Parathyroid adenoma (tissue), 2 donors: Measurements from ENCODE around the gene CACNG6.

ENCODE experiments used
- H2AFZ ChIP-seq: fragments of 300-600 bp; sonication (generic); one replicate; pipeline ENCODE4 v1.7.0; 2017; ENCODE audit warnings: antibody characterized with exemption, mild to moderate bottlenecking
- H3K27ac ChIP-seq: fragments of 300-600 bp; sonication (generic); one replicate; pipeline ENCODE4 v1.7.0; 2017
- H3K27me3 ChIP-seq: fragments of 300-600 bp; sonication (generic); one replicate; pipeline ENCODE4 v1.7.0; 2017; ENCODE audit warnings: low read length; ENCODE audit not compliant: control insufficient read depth, insufficient read depth
- H3K36me3 ChIP-seq: fragments of 300-600 bp; sonication (generic); one replicate; pipeline ENCODE4 v1.7.0; 2017; ENCODE audit warnings: low read length; ENCODE audit not compliant: control insufficient read depth, insufficient read depth
- H3K4me1 ChIP-seq: fragments of 300-600 bp; sonication (generic); one replicate; pipeline ENCODE4 v1.7.0; 2017; ENCODE audit warnings: control low read depth
- H3K4me2 ChIP-seq: fragments of 300-600 bp; sonication (generic); one replicate; pipeline ENCODE4 v1.7.0; 2017; ENCODE audit warnings: low read length
- H3K4me3 ChIP-seq: fragments of 300-600 bp; sonication (generic); one replicate; pipeline ENCODE4 v1.7.0; 2017; ENCODE audit warnings: low read depth, low read length
- H3K79me2 ChIP-seq: fragments of 300-600 bp; sonication (generic); one replicate; pipeline ENCODE4 v1.7.0; 2017; ENCODE audit warnings: control low read depth
- H3K9ac ChIP-seq: fragments of 300-600 bp; sonication (generic); one replicate; pipeline ENCODE4 v1.7.0; 2017; ENCODE audit warnings: mild to moderate bottlenecking
- H3K9me3 ChIP-seq: fragments of 300-600 bp; sonication (generic); one replicate; pipeline ENCODE4 v1.7.0; 2017; ENCODE audit warnings: low read length; ENCODE audit not compliant: control insufficient read depth
- CTCF ChIP-seq: fragments of 300-600 bp; sonication (generic); IDR thresholded peaks from one replicate; pipeline ENCODE4 v1.7.0; 2017; ENCODE audit warnings: antibody characterized with exemption, mild to moderate bottlenecking
- donor health status: primary hyperparathyroidism.

Gene CACNG6

GRCh38 chr19:53951947-53952346 lies 39.5 kb upstream of the CACNG6 start:
- no peaks in the 10 kb centered on the region for H3K4me1 ChIP-seq
- H3K4me3 ChIP-seq, result no peak overlapping the region
- H3K36me3 ChIP-seq, result no peaks in the 10 kb centered on the region
- no peak overlapping the region for H3K9ac ChIP-seq
- H2AFZ ChIP-seq, result no peak overlapping the region
- no peaks in the 10 kb centered on the region for H3K27me3 ChIP-seq
- no peak overlapping the region for H3K27ac ChIP-seq
- TF ChIP-seq CTCF, result no peak
- H3K79me2 ChIP-seq, result no peaks in the 10 kb centered on the region
- H3K4me2 ChIP-seq, result no peak overlapping the region
- H3K9me3 ChIP-seq, result no peaks in the 10 kb centered on the region

- Histone ChIP-seq H3K4me2 (no peak overlapping the region), H3K9me3 (no peaks in the 10 kb centered on the region), H3K79me2 (no peaks in the 10 kb centered on the region), H3K4me3 (no peak overlapping the region), H3K4me1 (peaks cover 2% of the 10 kb centered on the region), H3K9ac (no peak overlapping the region), H3K27ac (no peak overlapping the region), H2AFZ (no peak overlapping the region), H3K27me3 (no peaks in the 10 kb centered on the region), H3K36me3 (no peaks in the 10 kb centered on the region)
- no peak for TF ChIP-seq CTCF
Measured at GRCh38 chr19:53953383-53953782, 38.1 kb upstream of the CACNG6 start.

- TF ChIP-seq CTCF, result no peak
- Histone ChIP-seq H3K36me3 (no peaks in the 10 kb centered on the region), H3K4me3 (no peak overlapping the region), H3K9ac (no peak overlapping the region), H3K9me3 (no peaks in the 10 kb centered on the region), H3K79me2 (no peaks in the 10 kb centered on the region), H2AFZ (no peak overlapping the region), H3K4me2 (no peak overlapping the region), H3K27ac (no peak overlapping the region), H3K4me1 (peaks cover 2% of the 10 kb centered on the region), H3K27me3 (peaks cover 4% of the 10 kb centered on the region)
Measured at GRCh38 chr19:53957448-53958167, 33.8 kb upstream of the CACNG6 start.

- H3K4me3 ChIP-seq, result no peak overlapping the region
- H3K36me3 ChIP-seq, result no peaks in the 10 kb centered on the region
- H3K4me2 ChIP-seq, result no peak overlapping the region
- no peak overlapping the region for H3K27ac ChIP-seq
- peaks cover 2% of the 10 kb centered on the region for H3K4me1 ChIP-seq
- no peak overlapping the region for H2AFZ ChIP-seq
- peaks cover 4% of the 10 kb centered on the region for H3K27me3 ChIP-seq
- H3K9ac ChIP-seq, result no peak overlapping the region
- no peak for TF ChIP-seq CTCF
- H3K79me2 ChIP-seq, result no peaks in the 10 kb centered on the region
- no peaks in the 10 kb centered on the region for H3K9me3 ChIP-seq
Measured at GRCh38 chr19:53958168-53958571, 33.3 kb upstream of the CACNG6 start.
